Astrocyte (in vitro differentiated cells and primary cell): Measurements from ENCODE around the gene POLN. TPM values are rescaled to one million over a fixed set of nuclear protein-coding genes. Genes with fewer than 3 reads are reported as not detected.

Experiments used
- DNase-seq: peaks from one replicate; pipeline ENCODE4 v3.0.0-alpha.2; 2010; ENCODE audit warnings: low read depth
- FAIRE-seq: peaks from 2 replicates; lab custom pipeline; 2011; peaks lifted over from hg19 to GRCh38; lab: Jason Lieb, UNC
- H2AFZ ChIP-seq: 2 replicates; pipeline ENCODE4 v1.6.0; 2012; ENCODE audit warnings: low read depth, low read length, inconsistent platforms
- H3K27ac ChIP-seq: 2 replicates; pipeline ENCODE4 v1.5.1; 2011; ENCODE audit warnings: low read depth, low read length, inconsistent platforms
- H3K27me3 ChIP-seq: 2 replicates; pipeline ENCODE4 v1.6.0; 2011; ENCODE audit warnings: low read length, inconsistent platforms; ENCODE audit not compliant: insufficient read depth
- H3K36me3 ChIP-seq: 2 replicates; pipeline ENCODE4 v1.5.1; 2011; ENCODE audit warnings: low read length, inconsistent platforms; ENCODE audit not compliant: insufficient read depth
- H3K4me1 ChIP-seq: 2 replicates; pipeline ENCODE4 v1.5.1; 2011; ENCODE audit warnings: low read length, inconsistent platforms; ENCODE audit not compliant: insufficient read depth
- H3K4me2 ChIP-seq: 2 replicates; pipeline ENCODE4 v1.6.0; 2012; ENCODE audit warnings: low read length, inconsistent platforms
- H3K4me3 ChIP-seq: 2 replicates; pipeline ENCODE4 v1.5.1; 2011; ENCODE audit warnings: low read depth, mild to moderate bottlenecking, low read length, inconsistent platforms; ENCODE audit not compliant: insufficient read depth
- H3K79me2 ChIP-seq: 2 replicates; pipeline ENCODE4 v1.6.0; 2012; ENCODE audit warnings: mild to moderate bottlenecking, low read length, inconsistent platforms; ENCODE audit not compliant: insufficient read depth
- H3K9ac ChIP-seq: 2 replicates; pipeline ENCODE4 v1.6.0; 2012; ENCODE audit warnings: mild to moderate bottlenecking, low read length, inconsistent platforms
- H3K9me3 ChIP-seq: 2 replicates; pipeline ENCODE4 v1.5.1; 2012; ENCODE audit warnings: low read depth, mild to moderate bottlenecking, low read length, inconsistent platforms; ENCODE audit not compliant: insufficient read depth
- H4K20me1 ChIP-seq: 2 replicates; pipeline ENCODE4 v1.6.0; 2012; ENCODE audit warnings: low read length, inconsistent platforms; ENCODE audit not compliant: insufficient read depth
- H3K27ac Mint-ChIP-seq: one replicate; pipeline ENCODE4 v1.8.0; 2021; ENCODE audit warnings: mild to moderate bottlenecking, mixed read lengths; ENCODE audit not compliant: unreplicated experiment
- H3K27me3 Mint-ChIP-seq: one replicate; pipeline ENCODE4 v1.8.0; 2021; ENCODE audit warnings: low read depth, mixed read lengths; ENCODE audit not compliant: unreplicated experiment
- H3K36me3 Mint-ChIP-seq: one replicate; pipeline ENCODE4 v1.8.0; 2021; ENCODE audit warnings: low read depth, mixed read lengths; ENCODE audit not compliant: unreplicated experiment
- H3K4me1 Mint-ChIP-seq: one replicate; pipeline ENCODE4 v1.8.0; 2021; ENCODE audit warnings: low read depth, mixed read lengths; ENCODE audit not compliant: unreplicated experiment
- H3K4me3 Mint-ChIP-seq: one replicate; pipeline ENCODE4 v1.8.0; 2021; ENCODE audit warnings: mild to moderate bottlenecking, moderate library complexity, mixed read lengths; ENCODE audit not compliant: unreplicated experiment
- H3K9me3 Mint-ChIP-seq: one replicate; pipeline ENCODE4 v1.8.0; 2021; ENCODE audit warnings: mild to moderate bottlenecking, mixed read lengths; ENCODE audit not compliant: unreplicated experiment
- EZH2 ChIP-seq: IDR thresholded peaks from 2 replicates; pipeline ENCODE4 v1.6.1; 2012; ENCODE audit warnings: mild to moderate bottlenecking, low read length, inconsistent platforms; ENCODE audit not compliant: insufficient read depth
- total RNA-seq: library from RNA; stranded (reverse); gene quantifications from 2 replicates; pipeline ENCODE4 v1.2.1, GENCODE V29; 2021
- TF ChIP-seq, protein P1 (sequence below): IDR thresholded peaks from 2 replicates; pipeline ENCODE4 v1.5.1; 2011; ENCODE audit warnings: low read depth, mild to moderate bottlenecking, inconsistent platforms, low read length, moderate library complexity; ENCODE audit not compliant: insufficient read depth

The POLN gene
- total RNA-seq, 1 donor from 2014 or later, result 3.1 TPM

DNA sequence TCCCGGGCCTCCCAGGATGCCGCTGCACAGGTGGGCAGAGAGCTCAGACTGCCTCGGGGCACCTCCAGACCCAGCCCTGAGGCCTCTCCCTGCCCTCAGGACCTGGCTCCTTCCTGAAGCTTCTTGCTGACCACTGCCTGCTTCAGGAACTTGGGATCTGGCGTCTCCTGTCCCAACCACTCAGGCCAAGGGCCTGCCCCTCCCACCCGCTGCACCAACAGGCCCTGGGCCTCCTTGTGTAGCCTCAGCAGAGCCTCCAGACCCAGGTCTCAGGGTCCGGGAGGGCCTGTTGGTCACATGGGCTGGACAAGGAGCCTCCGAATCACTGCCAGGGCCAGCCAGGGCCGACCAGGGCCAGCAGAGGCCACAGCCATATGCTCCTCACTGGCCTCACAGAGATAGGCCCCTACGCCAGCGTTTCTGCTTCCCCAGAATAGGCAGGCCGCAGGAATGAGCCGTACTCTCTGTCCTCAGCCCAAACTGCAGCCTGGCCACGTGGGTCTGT is 17.2 kb upstream of the POLN start:
- Histone ChIP-seq H3K27me3 (no peaks in the 10 kb centered on the region), H4K20me1 (peaks cover 71% of the 10 kb centered on the region), H3K36me3 (peaks cover 4% of the 10 kb centered on the region), H3K4me3 (no peak overlapping the region), H3K79me2 (peaks cover 60% of the 10 kb centered on the region), H3K4me1 (peaks cover 29% of the 10 kb centered on the region), H3K9me3 (no peaks in the 10 kb centered on the region), H3K4me2 (peak overlapping the region; percentile 93), H3K9ac (no peak overlapping the region), H3K27ac (no peak overlapping the region), H2AFZ (no peak overlapping the region)
- FAIRE-seq (no peak), DNase-seq (no peak)
- no peak for TF ChIP-seq EZH2
- TF ChIP-seq, protein P1, sequence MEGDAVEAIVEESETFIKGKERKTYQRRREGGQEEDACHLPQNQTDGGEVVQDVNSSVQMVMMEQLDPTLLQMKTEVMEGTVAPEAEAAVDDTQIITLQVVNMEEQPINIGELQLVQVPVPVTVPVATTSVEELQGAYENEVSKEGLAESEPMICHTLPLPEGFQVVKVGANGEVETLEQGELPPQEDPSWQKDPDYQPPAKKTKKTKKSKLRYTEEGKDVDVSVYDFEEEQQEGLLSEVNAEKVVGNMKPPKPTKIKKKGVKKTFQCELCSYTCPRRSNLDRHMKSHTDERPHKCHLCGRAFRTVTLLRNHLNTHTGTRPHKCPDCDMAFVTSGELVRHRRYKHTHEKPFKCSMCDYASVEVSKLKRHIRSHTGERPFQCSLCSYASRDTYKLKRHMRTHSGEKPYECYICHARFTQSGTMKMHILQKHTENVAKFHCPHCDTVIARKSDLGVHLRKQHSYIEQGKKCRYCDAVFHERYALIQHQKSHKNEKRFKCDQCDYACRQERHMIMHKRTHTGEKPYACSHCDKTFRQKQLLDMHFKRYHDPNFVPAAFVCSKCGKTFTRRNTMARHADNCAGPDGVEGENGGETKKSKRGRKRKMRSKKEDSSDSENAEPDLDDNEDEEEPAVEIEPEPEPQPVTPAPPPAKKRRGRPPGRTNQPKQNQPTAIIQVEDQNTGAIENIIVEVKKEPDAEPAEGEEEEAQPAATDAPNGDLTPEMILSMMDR, result no peak
- Mint-ChIP-seq H3K27me3 (peaks cover under 1% of the 10 kb centered on the region), H3K4me1 (peaks cover 3% of the 10 kb centered on the region), H3K9me3 (no peaks in the 10 kb centered on the region), H3K27ac (no peak overlapping the region), H3K36me3 (peaks cover 13% of the 10 kb centered on the region), H3K4me3 (no peak overlapping the region)

DNA sequence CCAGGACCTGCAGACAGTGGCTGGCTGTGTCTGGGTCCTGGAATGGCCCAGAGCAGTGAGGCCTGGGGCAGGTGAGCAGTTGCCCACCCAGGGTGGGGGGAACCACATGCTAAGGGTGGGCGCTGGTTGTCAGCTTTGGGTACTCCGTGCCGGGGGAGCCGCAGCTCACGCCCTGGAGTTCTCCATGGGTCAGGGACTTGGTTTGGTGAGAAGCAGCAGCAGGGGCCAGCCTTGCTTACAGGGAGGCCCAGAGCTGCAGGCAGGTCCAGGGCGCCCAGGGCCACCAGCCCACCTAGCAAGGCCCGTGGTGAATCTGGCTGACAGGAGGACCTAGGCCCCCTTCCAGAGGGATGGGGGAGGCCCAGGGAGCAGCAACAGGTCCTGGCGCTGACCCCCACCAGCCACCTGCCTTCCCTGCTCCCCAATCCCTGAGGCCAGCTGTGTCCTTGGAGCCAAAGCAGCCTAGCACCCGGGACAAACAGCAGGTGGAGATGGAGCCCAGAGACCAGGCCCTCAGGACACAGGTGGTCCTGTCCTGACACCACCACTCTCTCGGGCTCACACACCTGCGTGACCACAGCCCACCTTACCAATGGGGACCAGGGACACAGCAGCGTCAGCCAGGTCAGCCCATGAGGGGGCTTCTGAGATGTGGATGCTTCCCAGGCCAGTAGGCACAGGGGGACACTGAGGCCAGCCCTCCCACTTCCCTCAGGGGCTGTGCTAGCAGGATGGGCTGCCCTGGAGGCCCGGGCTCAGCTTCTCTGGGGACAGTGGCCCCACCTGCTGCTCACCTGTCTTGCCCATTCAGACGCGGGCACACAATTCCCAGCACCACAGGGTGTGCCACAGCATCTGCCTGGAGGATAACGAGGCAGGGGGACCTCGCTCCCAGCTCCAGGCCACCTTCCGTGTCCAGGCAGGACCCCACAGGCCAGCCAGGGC is 16.4 kb upstream of the POLN start:
- no peak overlapping the region for H3K27ac ChIP-seq
- no peak overlapping the region for H3K4me2 ChIP-seq
- H3K79me2 ChIP-seq, result peaks cover 60% of the 10 kb centered on the region
- Mint-ChIP-seq H3K36me3 (peaks cover 15% of the 10 kb centered on the region), H3K4me1 (peaks cover 3% of the 10 kb centered on the region), H3K27ac (no peak overlapping the region), H3K4me3 (no peak overlapping the region), H3K9me3 (no peaks in the 10 kb centered on the region), H3K27me3 (no peaks in the 10 kb centered on the region)
- H3K4me1 ChIP-seq, result peaks cover 29% of the 10 kb centered on the region
- H2AFZ ChIP-seq, result no peak overlapping the region
- no peak for FAIRE-seq
- H3K9me3 ChIP-seq, result no peaks in the 10 kb centered on the region
- peaks cover 5% of the 10 kb centered on the region for H3K36me3 ChIP-seq
- H3K27me3 ChIP-seq, result no peaks in the 10 kb centered on the region
- H3K9ac ChIP-seq, result no peak overlapping the region
- peaks cover 78% of the 10 kb centered on the region for H4K20me1 ChIP-seq
- no peak overlapping the region for H3K4me3 ChIP-seq
- DNase-seq, result no peak
- TF ChIP-seq, protein P1, result no peak
- TF ChIP-seq EZH2, result no peak
